ENCODE measurements around the gene NUB1. TPM values are rescaled to one million over a fixed set of nuclear protein-coding genes. Genes with fewer than 3 reads are reported as not detected.

The NUB1 gene
- total RNA-seq, 1 donor from 2014 or later: 31.3 TPM

DNA sequence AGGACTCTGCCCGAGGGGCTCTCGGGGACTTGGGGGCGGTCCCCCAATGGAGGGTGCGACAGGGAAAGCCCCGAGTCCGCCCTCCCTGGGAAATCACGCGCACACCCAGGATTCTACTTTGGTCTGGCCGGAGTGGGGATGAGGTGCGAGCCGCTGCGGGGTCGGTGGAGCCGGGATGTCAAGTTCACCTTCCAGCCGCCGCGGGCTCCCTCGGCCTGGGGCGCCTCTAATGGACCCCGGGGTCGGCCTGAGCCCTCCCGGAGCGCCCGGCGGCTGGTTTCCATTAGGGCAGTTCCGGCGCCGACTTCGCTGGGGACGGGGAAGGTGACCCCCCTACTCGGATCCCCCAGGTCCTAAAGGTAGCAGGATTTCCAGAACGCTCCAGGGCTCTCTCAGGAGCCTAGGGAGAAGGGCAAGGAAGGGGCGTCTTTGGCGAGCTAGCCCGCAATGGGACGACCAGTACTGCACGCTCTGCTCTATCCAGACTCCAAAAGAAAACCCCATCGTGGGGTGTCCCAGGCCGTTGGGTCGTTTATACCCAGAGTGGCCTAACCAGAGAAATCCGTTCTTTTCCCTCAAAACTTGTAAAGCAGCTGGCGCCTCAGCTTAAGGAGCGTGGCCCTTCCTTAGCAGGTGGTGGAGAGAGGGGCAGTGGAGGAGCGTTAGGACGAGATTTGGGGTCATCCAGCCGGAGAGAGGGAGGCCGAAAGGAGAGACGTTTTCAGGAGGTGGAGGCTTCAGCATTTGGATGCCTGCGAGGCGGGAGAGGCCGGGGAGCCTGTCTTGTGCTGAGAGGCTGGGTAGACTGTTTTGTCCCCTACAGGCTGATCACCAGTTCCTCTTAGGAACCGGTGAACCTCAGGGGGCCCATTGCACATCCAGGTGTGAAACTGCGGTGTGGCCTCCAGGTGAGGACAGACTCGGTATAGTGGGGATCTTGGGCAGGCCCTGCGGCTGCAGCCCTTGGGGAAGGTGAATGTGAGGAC, 69.1 kb downstream of the NUB1 start:
- intact Hi-C loops (cut with DNase I): no loop called here
- ATAC-seq (peak; percentile 29), DNase-seq (ENCODE audit: missing footprints) (no peak)

DNA sequence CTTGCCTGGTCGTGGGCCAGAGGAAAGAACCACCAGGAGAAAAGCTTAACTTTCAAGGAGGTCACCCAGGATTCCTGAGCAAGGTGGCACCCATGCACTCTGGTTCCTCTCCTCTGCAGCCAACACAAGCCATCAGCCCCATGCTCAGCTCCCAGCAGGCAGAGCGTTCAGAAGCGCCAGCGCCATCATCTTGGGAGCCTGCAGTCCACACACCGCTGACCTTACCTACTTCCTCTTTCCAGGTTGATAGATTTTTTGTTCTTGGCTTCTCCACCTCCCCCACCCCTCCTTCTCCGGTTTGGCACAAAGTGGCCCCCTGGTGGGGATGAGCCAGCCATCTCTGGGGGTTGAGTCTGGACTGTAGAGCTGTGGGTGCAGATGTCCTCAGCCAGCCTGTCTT, 69.9 kb downstream of the NUB1 start:
- intact Hi-C loops (cut with DNase I): no loop called here
- DNase-seq (ENCODE audit: missing footprints) (no peak), ATAC-seq (no peak)

DNA sequence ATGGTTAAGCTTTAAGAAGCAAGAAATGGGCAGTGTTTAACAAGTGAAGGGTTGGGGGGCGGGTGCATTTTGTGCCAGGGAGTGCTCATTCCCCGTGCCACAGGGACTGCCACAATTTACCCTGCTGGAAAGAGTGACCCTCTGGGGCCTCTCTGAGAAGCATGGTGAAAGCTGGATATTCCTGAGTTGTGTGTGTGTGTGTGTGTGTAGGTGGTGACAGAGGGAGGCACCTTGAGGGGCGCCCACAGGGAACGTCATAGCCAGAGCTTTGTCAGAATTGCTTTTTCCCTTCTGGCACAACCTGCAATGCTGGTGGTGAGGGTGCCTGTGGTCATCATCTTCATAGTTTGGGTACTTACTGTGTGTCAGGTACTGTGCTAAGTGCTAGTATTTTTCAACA, 70.7 kb downstream of the NUB1 start:
- DNase-seq (ENCODE audit: missing footprints) (no peak), ATAC-seq (no peak)
- intact Hi-C loops (cut with DNase I): no loop called here

DNA sequence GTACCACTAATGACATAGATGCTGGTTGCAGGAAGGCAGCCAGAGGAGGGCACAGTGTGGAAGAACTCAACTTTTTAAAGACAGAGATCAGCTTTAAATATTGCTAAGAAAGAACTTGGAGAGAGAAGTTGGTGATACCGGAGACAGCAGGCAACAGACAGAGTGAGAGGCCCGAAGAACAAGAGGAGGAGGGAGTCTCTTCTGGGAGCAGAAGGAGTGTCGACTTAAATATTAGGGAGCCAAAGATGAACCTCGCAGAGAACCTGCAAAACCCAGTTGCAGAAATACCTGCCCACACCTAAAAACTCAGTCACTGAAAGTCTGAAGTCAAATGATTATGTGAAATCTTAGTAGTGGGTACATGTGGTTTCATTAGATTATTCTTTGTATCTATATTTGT, 71.6 kb downstream of the NUB1 start:
- DNase-seq (ENCODE audit: missing footprints) (no peak), ATAC-seq (no peak)
- intact Hi-C loops (cut with DNase I): no loop called here

DNA sequence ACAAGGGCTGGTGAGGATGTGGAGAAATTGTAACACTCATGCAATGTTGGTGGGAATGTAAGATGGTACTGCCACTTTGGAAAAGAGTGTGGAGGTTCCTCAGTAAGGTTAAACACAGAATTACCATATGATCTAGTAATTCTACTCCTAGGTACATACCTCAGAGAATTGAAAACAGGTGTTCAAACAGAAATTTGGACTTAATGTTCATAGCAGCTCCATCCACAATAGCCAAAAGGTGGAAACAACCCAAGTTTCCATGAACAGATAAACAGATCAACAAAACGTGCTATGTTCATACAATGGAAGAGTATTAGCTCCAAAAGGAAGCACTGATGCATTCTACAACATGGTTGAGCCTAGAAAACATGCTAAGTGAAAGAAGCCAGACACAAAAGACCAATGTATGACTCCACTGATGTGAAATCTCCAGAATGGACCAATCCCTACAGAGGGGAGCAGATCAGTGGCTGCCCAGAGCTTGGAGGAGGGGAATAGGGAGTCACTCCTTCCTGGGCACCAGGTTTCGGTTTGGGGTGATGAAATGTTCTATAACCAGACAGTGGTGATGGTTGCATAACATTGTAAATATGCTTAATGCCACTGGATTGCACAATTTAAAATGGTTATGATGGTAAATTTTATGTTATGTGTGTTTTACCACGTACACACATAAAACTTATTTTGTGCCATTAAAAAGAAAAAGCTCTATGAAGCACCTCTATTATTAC, 73.9 kb downstream of the NUB1 start:
- DNase-seq (ENCODE audit: missing footprints) (no peak), ATAC-seq (no peak)

DNA sequence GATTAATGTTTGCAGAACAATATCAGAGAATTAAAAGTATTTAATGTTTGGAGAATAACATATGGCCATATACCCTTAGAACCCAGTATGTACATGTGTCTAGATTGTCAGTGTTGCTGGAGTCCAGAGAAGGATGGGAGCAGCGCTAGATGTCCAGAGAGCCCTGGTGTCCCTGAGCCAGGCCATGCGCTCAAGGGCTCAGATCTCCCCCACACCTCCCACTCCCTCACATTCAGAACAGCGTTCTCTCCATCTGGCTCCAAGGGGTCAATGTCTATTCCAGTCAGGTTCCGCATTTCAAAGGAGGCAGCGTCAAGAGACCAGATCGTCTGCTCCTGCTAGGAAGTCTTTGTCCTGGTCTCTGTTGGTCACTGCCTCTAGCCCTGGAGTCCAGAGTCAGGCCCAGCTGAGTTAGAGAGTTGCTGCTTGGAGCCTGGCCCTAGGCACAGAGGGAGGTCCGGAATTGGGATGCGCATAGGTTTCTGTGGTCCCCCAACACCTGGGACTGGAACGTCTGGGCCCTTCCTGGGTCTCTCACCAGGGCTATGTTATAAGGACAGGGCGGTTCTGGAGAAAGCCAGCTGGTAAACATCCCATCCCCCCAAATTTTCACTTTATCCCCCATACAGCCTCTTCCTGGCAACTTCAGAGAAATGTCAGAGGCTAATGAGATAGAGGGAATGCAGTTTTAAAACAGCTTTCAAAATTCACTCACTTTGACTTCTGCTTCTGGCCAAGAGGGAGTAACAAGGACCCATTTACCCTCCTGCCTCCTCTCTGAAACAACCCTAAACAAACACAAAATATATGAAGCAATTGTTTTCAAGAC, 74.7 kb downstream of the NUB1 start:
- DNase-seq (ENCODE audit: missing footprints): no peak
- intact Hi-C loops (cut with DNase I): no loop called here
- no peak for ATAC-seq

More for the DNA sequence above, 73.9 kb downstream of the NUB1 start:
- intact Hi-C loops (cut with DNase I): no loop called here

DNA sequence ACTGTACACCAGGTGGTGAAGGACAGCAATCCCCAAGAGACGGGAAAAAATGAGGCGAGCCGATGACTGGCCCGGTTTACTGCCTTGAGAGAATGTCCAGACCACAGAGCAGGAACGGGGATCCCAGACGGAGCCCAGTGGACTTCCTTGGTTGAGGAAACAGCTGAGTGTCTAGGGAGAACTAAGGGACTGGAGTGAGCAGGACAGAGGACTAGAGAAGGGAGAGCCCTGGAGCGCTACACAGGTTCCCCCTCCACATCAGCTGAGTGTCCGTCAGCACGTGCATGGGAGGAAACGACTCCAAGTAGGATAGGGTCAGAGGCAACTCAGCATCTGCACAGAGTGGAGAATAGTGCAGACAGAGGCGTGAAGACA, 75.3 kb downstream of the NUB1 start:
- ATAC-seq (peak; percentile 42), DNase-seq (ENCODE audit: missing footprints) (no peak)
- intact Hi-C loops (cut with DNase I): no loop called here

DNA sequence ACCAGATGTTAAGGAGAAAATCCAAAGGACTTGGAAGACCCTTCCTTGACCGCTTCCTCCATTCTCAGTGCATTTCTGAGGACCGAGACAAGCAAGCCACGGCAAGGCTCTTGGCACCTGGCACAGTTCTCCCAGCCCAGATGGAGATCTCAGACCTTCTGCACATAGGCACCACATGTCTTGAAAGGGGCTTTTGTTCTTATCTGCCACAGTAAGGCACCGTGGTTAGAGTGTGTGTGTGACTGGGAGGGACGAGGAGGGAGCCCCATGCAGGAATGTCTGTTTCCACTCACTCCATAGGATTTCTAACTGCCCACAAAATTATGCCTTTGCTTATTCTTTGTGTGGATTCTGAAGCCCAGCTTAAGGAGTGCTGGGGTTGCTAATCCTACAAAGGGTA, 78.5 kb downstream of the NUB1 start:
- intact Hi-C loops (cut with DNase I): no loop called here
- DNase-seq (ENCODE audit: missing footprints): no peak
- ATAC-seq: no peak

DNA sequence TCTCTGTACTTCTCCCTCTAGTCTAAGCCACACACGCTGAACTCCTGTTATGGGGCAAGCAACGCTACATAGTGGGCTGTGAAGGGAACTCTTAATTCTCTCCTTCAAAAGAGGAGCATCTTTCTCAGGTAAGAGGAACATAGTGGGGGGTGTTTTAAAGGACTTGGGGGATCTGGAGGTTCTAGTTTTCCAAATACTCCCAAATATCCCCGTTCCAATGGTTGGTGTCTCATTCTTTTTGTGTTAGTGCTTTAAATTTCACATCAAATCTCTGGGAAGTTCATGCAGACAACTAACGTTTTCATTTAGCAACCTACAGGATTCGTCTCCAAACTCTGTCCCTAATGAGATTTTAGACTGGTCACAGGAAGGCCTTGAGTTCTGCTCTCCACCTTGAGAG, 80.6 kb downstream of the NUB1 start:
- DNase-seq (ENCODE audit: missing footprints) (no peak), ATAC-seq (no peak)
- intact Hi-C loops (cut with DNase I): no loop called here

DNA sequence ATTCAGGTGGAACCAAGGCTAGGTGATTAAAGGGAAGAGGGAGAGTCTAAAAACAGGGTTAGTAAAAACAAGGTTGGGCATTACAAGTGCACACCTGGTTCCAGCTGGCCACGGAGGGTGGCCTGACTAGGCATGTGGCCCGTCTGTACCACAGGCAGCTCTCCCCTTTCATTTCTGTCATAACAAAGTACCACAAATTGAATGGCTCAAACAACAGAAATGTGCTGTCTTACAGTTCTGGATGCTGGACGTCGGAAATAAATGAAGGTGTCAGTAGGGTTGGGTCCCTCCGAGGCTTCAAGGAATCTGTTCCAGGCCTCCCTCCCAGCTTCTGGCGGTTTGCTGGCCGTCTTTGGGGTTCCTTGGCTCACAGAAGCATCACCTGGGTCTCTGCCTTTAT, 81.6 kb downstream of the NUB1 start:
- DNase-seq (ENCODE audit: missing footprints): no peak
- intact Hi-C loops (cut with DNase I): no loop called here
- no peak for ATAC-seq

DNA sequence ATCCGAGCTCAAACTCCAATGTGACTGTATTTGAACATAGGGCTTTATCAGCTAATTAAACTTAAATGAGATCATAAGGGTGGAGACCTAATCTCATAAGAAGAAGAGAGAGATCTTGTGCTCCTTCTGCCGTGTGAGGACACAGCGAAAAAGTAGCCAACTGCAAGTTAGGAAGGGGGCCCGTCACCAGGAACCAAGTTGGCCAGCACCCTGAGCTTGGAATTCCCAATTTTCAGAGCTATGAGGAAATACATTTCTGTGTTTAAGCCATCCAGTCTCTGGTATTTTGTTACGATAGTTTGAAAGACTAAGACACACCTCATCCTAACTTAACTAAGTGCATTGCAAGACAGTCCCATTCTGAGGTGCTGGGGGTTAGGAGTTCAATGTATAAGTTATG, 82.3 kb downstream of the NUB1 start:
- DNase-seq (ENCODE audit: missing footprints) (no peak), ATAC-seq (no peak)
- intact Hi-C loops (cut with DNase I): no loop called here

DNA sequence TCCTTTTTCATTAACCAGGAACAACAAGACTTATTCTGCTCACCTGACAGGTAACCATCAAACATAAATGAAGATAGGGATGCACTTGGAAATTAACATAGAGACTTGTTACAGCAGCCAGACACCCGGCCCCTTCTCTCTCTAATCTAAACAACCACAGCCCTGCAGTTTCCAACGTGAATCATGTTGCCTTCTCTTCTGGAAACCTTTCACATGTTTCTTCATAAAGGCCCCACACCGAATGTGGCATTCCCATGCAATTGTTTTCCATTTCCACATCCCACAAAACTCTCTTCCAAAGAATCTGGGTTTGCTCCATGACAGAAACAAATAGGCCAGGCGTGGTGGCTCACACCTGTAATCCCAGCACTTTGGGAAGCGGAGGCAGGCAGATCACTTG, 83.2 kb downstream of the NUB1 start:
- ATAC-seq (no peak), DNase-seq (ENCODE audit: missing footprints) (no peak)
- intact Hi-C loops (cut with DNase I): no loop called here

DNA sequence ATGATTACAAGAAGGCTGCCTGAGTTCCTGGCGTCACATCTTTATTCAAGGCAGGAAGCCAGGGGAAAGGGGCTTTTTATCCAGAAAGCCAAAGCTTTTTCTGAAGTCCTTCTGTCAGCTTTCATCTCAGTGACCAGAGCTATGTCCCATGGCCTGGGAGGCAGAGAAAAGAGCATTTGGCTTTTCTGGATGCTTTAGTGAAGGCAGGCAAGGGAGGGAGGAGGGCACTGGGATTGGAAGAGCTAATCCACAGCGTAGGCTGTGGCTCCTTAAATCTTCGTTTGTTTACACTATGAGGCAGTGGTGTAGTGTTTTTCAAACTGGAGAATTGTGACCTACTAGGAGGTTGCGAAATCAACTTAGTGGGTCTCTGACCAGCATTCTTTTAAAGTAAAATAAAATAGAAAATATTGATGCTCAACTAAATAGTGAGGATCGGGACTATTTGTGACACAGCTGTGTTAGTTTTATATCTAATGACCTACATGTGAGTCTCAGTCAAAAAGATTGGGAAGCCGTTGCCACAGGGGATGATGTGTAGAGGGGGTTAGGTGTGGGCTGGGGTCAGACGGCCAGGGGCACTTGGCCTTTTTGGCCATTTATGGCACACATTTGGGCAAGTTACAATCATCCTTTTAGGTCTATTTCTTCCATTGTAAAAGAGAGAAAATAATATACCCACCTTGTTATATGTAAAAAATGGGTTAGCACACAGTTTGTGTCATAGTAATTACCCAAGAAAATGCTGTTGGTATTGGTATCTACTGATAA, 84.2 kb downstream of the NUB1 start:
- peak; percentile 59 for ATAC-seq
- intact Hi-C loops (cut with DNase I): no loop called here
- no peak for DNase-seq (ENCODE audit: missing footprints)

DNA sequence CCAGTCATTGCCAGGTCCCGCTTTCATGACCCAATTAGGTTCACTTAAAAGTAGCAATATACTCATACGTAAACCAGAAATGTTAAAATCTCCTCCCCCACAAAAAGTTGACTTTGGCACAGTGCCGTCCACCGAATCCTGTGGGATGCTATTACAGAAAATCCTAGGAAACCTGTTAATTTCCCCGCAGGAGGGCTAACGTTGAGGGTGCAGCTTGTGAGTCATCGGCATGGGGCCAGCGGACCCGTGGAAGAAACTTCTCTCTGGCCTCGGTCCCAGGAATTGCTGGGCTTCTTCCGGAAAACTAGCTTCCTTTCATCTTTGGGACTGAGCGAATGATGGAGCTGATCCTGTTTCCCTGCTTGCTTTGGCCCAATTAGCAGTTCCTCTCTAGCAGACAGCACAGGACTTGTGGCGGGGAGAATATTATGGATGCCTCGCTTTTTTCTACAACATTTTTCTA, 84.9 kb downstream of the NUB1 start:
- ATAC-seq: peak; percentile 69
- DNase-seq (ENCODE audit: missing footprints): no peak
- intact Hi-C loops (cut with DNase I): no loop called here

DNA sequence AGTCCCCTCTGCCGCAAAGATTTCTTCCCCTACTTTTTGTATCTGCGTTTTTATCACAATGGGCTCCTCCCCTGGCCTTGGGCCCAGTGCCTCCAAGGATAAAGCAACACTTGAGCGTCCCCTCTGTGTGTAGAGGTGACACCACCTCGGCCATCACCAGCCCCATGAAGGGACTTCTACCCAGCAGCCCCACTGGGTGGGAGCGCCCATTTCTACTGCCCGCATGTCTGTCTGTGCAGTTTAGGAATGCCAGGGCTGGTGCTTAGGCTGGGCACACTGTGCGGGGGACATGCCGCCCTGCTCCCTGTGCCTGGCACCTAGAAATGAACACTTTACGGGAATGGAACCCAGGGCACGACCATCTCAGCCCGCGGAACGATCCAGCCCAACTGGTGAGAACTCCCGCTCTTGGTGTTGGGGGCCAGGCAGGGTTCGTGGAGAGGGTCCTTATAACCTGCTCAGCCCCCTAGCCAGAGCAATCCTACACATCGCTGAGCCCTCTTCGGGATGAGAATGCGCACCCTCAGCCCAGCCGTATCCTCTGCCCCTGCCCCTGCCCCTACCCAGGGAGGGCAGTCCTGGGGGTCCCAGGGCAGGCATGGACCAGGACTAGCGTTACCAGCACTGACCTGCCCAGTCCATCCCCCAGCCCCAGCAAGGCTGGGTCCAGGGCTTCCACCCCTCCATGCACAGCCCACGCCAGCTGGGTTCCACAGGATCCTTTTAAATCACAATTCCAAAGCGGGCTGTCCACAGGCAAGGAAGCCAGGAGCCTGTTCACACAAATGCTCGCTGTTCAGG, 85.5 kb downstream of the NUB1 start:
- peak; percentile 18 for ATAC-seq
- intact Hi-C loops (cut with DNase I): no loop called here

DNA sequence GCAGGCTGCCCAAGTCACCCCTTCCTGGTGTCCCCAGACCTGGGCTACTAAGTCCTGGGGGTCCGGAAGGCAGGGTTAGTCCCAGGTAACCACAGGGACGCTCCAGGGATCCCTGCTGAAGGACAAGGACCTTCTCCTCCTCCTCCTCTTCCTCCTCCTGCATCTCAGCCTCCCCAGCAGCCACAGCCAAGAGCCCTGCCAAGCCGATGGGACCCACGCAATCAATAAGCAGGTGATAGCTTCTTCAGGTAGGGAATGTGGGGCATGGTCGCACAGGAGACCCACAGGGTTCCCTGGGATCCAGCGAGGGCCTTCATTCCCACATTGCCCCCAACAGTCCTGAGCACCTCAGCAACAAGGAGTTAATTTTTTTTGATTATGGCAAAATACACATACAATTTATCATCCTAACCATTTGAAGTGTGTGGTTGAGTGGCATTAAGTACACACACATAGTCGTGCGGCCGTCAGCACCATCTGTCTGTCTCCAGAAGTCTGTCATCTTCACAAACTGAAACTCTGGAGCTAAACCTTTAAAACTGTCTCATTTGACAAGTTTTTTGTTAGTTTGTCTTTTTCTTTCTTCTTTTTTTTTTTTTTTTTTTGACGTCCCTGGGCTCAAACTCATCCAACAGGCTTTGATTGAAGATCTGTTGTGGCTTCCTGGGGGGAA, 86.2 kb downstream of the NUB1 start:
- ATAC-seq (no peak), DNase-seq (ENCODE audit: missing footprints) (no peak)
- intact Hi-C loops (cut with DNase I): no loop called here

More for the DNA sequence above, 85.5 kb downstream of the NUB1 start:
- no peak for DNase-seq (ENCODE audit: missing footprints)

All from Right ventricle myocardium inferior (tissue), 1 donor.